Measurements from ENCODE around the gene NUDT1.

GRCh38 chr7:2295936-2296620 lies 54.1 kb downstream of the NUDT1 start:
- no peak for TF ChIP-seq EZH2 (IDR thresholded peaks at IDR 0.05; ENCODE audit: low read length, missing control alignments)
- no peak for TF ChIP-seq CTCF (conservative IDR thresholded peaks at IDR 0.05 in 1 of 2, IDR thresholded peaks at IDR 0.05 in 1 of 2; ENCODE audit: low read depth in 1 of 2, low read length in 2 of 2)
